ENCODE results near the gene HIP1R. TPM values are rescaled to one million over a fixed set of nuclear protein-coding genes. Genes with fewer than 3 reads are reported as not detected.

Gene HIP1R
- total RNA-seq, 4 donors from 2014 or later: 27.3 to 46.3 (median 44.8) TPM

DNA sequence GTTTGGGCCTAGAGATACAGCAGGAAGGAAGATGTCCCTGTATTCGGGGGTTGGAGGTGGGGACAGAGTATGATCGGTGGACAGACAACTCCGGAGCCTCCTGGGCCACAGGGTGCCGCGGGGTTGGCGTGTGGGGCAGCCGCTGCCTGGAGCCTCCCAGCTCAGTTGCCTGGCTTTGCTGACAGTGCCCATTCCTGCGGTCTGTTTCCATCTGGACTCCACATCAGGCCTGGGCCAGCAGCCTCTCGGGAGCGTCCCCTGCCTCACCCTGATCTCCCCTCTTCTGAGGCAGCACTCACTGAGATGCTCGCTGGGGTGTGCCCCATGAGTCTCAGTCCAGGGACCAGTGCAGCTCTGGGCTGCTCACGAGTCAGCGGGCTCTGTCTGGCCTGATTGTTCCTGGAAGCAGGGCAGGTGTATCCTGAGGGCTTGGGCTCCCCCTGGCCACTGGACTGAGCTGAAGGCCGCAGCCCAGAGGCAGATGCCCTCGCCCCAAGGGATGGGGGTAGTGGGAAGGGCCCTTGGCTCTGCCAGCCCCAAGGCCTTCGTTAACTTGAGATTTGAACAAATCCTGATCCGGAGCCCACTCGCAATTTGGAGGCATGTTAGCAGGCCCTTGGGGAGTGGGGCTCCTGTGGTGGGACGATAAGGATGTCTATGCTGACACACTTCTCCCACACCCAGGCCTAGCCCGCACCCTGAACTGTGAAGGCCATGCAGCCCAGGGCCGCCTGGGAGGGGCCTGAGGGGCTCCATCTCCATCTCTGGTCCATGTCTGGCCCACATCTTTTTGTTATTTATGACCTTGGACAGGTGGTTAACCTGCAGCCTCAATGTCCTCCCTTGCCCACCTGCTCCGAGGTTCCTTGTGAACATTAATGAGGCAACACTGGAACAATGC is 7.5 kb downstream of the HIP1R start:
- no peak for TF ChIP-seq POLR2A (IDR thresholded peaks at IDR 0.05)
- TF ChIP-seq, protein P1, sequence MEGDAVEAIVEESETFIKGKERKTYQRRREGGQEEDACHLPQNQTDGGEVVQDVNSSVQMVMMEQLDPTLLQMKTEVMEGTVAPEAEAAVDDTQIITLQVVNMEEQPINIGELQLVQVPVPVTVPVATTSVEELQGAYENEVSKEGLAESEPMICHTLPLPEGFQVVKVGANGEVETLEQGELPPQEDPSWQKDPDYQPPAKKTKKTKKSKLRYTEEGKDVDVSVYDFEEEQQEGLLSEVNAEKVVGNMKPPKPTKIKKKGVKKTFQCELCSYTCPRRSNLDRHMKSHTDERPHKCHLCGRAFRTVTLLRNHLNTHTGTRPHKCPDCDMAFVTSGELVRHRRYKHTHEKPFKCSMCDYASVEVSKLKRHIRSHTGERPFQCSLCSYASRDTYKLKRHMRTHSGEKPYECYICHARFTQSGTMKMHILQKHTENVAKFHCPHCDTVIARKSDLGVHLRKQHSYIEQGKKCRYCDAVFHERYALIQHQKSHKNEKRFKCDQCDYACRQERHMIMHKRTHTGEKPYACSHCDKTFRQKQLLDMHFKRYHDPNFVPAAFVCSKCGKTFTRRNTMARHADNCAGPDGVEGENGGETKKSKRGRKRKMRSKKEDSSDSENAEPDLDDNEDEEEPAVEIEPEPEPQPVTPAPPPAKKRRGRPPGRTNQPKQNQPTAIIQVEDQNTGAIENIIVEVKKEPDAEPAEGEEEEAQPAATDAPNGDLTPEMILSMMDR (IDR thresholded peaks at IDR 0.05): no peak
- WGBS, 2 donors: 74 to 85% methylated on average over 5 to 15 of the region's 22 CpGs
- Histone ChIP-seq H3K4me3 (no peak overlapping the region), H3K4me1 (peaks cover 15 to 69% (median 31%) of the 10 kb centered on the region in 3 donors), H3K27ac (peak overlapping the region in 2 of 4 donors; percentile 9 to 87), H3K36me3 (no peaks in the 10 kb centered on the region), H3K9me3 (no peaks in the 10 kb centered on the region), H3K27me3 (no peaks in the 10 kb centered on the region)
- no peak for DNase-seq
- intact Hi-C loops (cut with DNase I): no loop called here

GRCh38 chr12:122843455-122843854 is 8.2 kb downstream of the HIP1R start:
- Histone ChIP-seq H3K4me1 (peaks cover 15 to 62% (median 27%) of the 10 kb centered on the region in 3 donors), H3K36me3 (peaks cover 0 to 6% (median 0%) of the 10 kb centered on the region in 3 donors), H3K27ac (peak overlapping the region in 1 of 4 donors; percentile 87), H3K4me3 (no peak overlapping the region), H3K9me3 (no peaks in the 10 kb centered on the region), H3K27me3 (no peaks in the 10 kb centered on the region)
- intact Hi-C loops (cut with DNase I): no loop called here
- no peak for TF ChIP-seq POLR2A (IDR thresholded peaks at IDR 0.05)
- TF ChIP-seq, protein P1 (IDR thresholded peaks at IDR 0.05): no peak
- no peak for DNase-seq
- WGBS, 2 donors: 90 to 91% methylated on average over 3 to 8 of the region's 8 CpGs

DNA sequence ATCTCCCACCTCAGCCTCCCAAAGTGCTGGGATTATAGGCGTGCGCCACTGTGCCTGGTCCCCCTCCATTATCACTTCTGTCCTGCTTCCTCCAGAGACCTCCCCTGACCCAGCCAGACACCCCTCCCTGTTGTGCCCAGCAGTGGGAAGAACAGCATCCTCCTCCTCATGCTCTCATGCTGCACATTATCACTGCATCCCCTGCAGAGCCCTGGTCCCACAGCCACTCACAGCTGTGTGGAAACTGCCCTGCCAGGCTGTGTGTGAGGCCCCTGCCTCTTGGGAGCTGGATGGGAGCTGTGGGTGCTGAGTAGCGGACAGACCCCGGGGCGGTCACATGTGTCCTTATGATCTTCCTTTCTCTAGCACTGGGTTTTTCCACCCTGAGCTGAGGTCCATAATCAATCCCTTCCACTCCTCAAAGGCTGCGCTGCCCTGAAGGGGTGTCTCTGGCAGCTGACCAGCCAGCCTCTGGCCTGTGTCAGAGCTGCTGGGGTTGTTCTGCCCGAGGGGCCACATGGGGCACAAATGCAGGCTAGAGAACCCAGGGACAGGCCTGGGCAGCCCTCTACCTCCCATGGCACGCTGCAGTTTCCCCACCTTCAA is 9.2 kb downstream of the HIP1R start:
- peaks cover 0 to 15% (median 0%) of the 10 kb centered on the region in 3 donors for H3K36me3 ChIP-seq
- peaks cover 15 to 53% (median 27%) of the 10 kb centered on the region in 3 donors for H3K4me1 ChIP-seq
- H3K4me3 ChIP-seq: no peak overlapping the region
- WGBS, 2 donors: 85 to 100% methylated on average over 3 to 7 of the region's 8 CpGs
- H3K27me3 ChIP-seq: no peaks in the 10 kb centered on the region
- no peak for TF ChIP-seq POLR2A (IDR thresholded peaks at IDR 0.05)
- TF ChIP-seq, protein P1 (IDR thresholded peaks at IDR 0.05): no peak
- no peak for DNase-seq
- peak overlapping the region in 1 of 4 donors; percentile 44 for H3K27ac ChIP-seq
- H3K9me3 ChIP-seq: no peaks in the 10 kb centered on the region
- intact Hi-C loops (cut with DNase I): no loop called here

- Histone ChIP-seq H3K36me3 (peaks cover 0 to 15% (median 0%) of the 10 kb centered on the region in 3 donors), H3K4me1 (peaks cover 15 to 47% (median 22%) of the 10 kb centered on the region in 3 donors), H3K27ac (peak overlapping the region in 1 of 4 donors; percentile 44), H3K4me3 (no peak overlapping the region), H3K9me3 (no peaks in the 10 kb centered on the region), H3K27me3 (no peaks in the 10 kb centered on the region)
- TF ChIP-seq POLR2A (IDR thresholded peaks at IDR 0.05): no peak
- TF ChIP-seq, protein P1 (IDR thresholded peaks at IDR 0.05): no peak
- intact Hi-C loops (cut with DNase I): no loop called here
- WGBS, 2 donors: 77 to 85% methylated on average over 8 to 23 of the region's 30 CpGs
- DNase-seq: no peak
These were observed 10.0 kb downstream of the HIP1R start for GRCh38 chr12:122845041-122845864.

Measured in esophagus squamous epithelium (tissue), 5 donors.